ENCODE measurements around the gene XNDC1N. TPM values are rescaled to one million over a fixed set of nuclear protein-coding genes. Genes with fewer than 3 reads are reported as not detected.

The XNDC1N gene
- total and polyA plus RNA-seq, 2 donors from 2014 or later = 4.6 to 14.3 TPM

- no peak overlapping the region for H3K27ac ChIP-seq (ENCODE audit: low read depth in 2 of 2, low read length in 2 of 2)
- FAIRE-seq (no peak), DNase-seq (no peak)
- peaks cover 0 to 2% (median 0%) of the 10 kb centered on the region in 3 donors for H3K4me1 ChIP-seq (ENCODE audit: control insufficient read depth in 2 of 3, insufficient read depth in 2 of 3, low read depth in 1 of 3, low read length in 3 of 3)
- H3K9me3 ChIP-seq (ENCODE audit: control insufficient read depth in 2 of 3, insufficient read depth in 1 of 3, low read length in 3 of 3) = no peaks in the 10 kb centered on the region
- intact Hi-C loops (cut with DNase I) = no loop called here
- TF ChIP-seq, protein P1, sequence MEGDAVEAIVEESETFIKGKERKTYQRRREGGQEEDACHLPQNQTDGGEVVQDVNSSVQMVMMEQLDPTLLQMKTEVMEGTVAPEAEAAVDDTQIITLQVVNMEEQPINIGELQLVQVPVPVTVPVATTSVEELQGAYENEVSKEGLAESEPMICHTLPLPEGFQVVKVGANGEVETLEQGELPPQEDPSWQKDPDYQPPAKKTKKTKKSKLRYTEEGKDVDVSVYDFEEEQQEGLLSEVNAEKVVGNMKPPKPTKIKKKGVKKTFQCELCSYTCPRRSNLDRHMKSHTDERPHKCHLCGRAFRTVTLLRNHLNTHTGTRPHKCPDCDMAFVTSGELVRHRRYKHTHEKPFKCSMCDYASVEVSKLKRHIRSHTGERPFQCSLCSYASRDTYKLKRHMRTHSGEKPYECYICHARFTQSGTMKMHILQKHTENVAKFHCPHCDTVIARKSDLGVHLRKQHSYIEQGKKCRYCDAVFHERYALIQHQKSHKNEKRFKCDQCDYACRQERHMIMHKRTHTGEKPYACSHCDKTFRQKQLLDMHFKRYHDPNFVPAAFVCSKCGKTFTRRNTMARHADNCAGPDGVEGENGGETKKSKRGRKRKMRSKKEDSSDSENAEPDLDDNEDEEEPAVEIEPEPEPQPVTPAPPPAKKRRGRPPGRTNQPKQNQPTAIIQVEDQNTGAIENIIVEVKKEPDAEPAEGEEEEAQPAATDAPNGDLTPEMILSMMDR (IDR thresholded peaks at IDR 0.05; ENCODE audit: borderline replicate concordance, extremely low read depth, insufficient read depth) = no peak
- H3K27me3 ChIP-seq (ENCODE audit: control insufficient read depth, insufficient read depth, low read length) = no peaks in the 10 kb centered on the region
- H3K4me3 ChIP-seq (ENCODE audit: low read length in 3 of 3) = no peak overlapping the region
- H3K9ac ChIP-seq (ENCODE audit: low read length in 3 of 3) = no peak overlapping the region
- no peaks in the 10 kb centered on the region for H3K36me3 ChIP-seq (ENCODE audit: control insufficient read depth in 2 of 3, insufficient read depth in 3 of 3, low read length in 3 of 3)
Observed at GRCh38 chr11:71947498-71947897, 19.1 kb upstream of the XNDC1N start.

GRCh38 chr11:71946144-71946571 is 17.8 kb upstream of the XNDC1N start:
- no peaks in the 10 kb centered on the region for H3K9me3 ChIP-seq (ENCODE audit: control insufficient read depth in 2 of 3, insufficient read depth in 1 of 3, low read length in 3 of 3)
- H3K36me3 ChIP-seq (ENCODE audit: control insufficient read depth in 2 of 3, insufficient read depth in 3 of 3, low read length in 3 of 3) = no peaks in the 10 kb centered on the region
- no peak overlapping the region for H3K9ac ChIP-seq (ENCODE audit: low read length in 3 of 3)
- FAIRE-seq = no peak
- no peaks in the 10 kb centered on the region for H3K27me3 ChIP-seq (ENCODE audit: control insufficient read depth, insufficient read depth, low read length)
- H3K4me1 ChIP-seq (ENCODE audit: control insufficient read depth in 2 of 3, insufficient read depth in 2 of 3, low read depth in 1 of 3, low read length in 3 of 3) = peaks cover 0 to 2% (median 0%) of the 10 kb centered on the region in 3 donors
- TF ChIP-seq, protein P1 (IDR thresholded peaks at IDR 0.05; ENCODE audit: borderline replicate concordance, extremely low read depth, insufficient read depth) = no peak
- H3K4me3 ChIP-seq (ENCODE audit: low read length in 3 of 3) = no peak overlapping the region
- H3K27ac ChIP-seq (ENCODE audit: low read depth in 2 of 2, low read length in 2 of 2) = no peak overlapping the region
- intact Hi-C loops (cut with DNase I) = no loop called here
- no peak for DNase-seq

GRCh38 chr11:71940561-71941219 is 12.3 kb upstream of the XNDC1N start:
- Histone ChIP-seq H3K4me3 (ENCODE audit: low read length in 3 of 3) (no peak overlapping the region), H3K27ac (ENCODE audit: low read depth in 2 of 2, low read length in 2 of 2) (no peak overlapping the region), H3K27me3 (ENCODE audit: control insufficient read depth, insufficient read depth, low read length) (no peaks in the 10 kb centered on the region), H3K4me1 (ENCODE audit: control insufficient read depth in 2 of 3, insufficient read depth in 2 of 3, low read depth in 1 of 3, low read length in 3 of 3) (peaks cover 0 to 2% (median 0%) of the 10 kb centered on the region in 3 donors), H3K9me3 (ENCODE audit: control insufficient read depth in 2 of 3, insufficient read depth in 1 of 3, low read length in 3 of 3) (no peaks in the 10 kb centered on the region), H3K9ac (ENCODE audit: low read length in 3 of 3) (no peak overlapping the region), H3K36me3 (ENCODE audit: control insufficient read depth in 2 of 3, insufficient read depth in 3 of 3, low read length in 3 of 3) (no peaks in the 10 kb centered on the region)
- FAIRE-seq (no peak), DNase-seq (no peak)
- intact Hi-C loops (cut with DNase I) = no loop called here
- TF ChIP-seq, protein P1 (IDR thresholded peaks at IDR 0.05; ENCODE audit: borderline replicate concordance, extremely low read depth, insufficient read depth) = no peak
